WTC11 (cell line): ENCODE data around the gene PTPN1.

Experiments
- IRF2 ChIP-seq: sonication (generic); formaldehyde crosslinking; IDR thresholded peaks from 2 replicates; pipeline ENCODE4 v1.8.0; 2022; ENCODE audit warnings: low read depth, missing genetic modification reagents, borderline replicate concordance
- KAT7 ChIP-seq: sonication (generic); formaldehyde crosslinking; IDR thresholded peaks from 2 replicates; pipeline ENCODE4 v1.8.1; 2023; ENCODE audit warnings: missing genetic modification reagents, mild to moderate bottlenecking, borderline replicate concordance
- NFE2L1 ChIP-seq: sonication (generic); formaldehyde crosslinking; IDR thresholded peaks from 2 replicates; pipeline ENCODE4 v1.8.1; 2023; ENCODE audit warnings: missing genetic modification reagents
- OVOL2 ChIP-seq: fragments of 250-450 bp; sonication (Bioruptor Pico); IDR thresholded peaks from 2 replicates; pipeline ENCODE4 v1.9.0; 2021; ENCODE audit warnings: mild to moderate bottlenecking, borderline replicate concordance
- SMAD3 ChIP-seq: sonication (generic); formaldehyde crosslinking; IDR thresholded peaks from 2 replicates; pipeline ENCODE4 v1.8.0; 2022; ENCODE audit warnings: missing genetic modification reagents, mild to moderate bottlenecking, borderline replicate concordance
- TP53 ChIP-seq: sonication (generic); formaldehyde crosslinking; IDR thresholded peaks from 2 replicates; pipeline ENCODE4 v1.8.1; 2023; ENCODE audit warnings: mild to moderate bottlenecking, missing genetic modification reagents
- ZNF263 ChIP-seq: sonication (generic); formaldehyde crosslinking; IDR thresholded peaks from 2 replicates; pipeline ENCODE4 v1.8.1; 2022; ENCODE audit warnings: low read depth, mild to moderate bottlenecking, moderate library complexity, missing genetic modification reagents
- TF ChIP-seq, protein P1 (sequence below): sonication (generic); formaldehyde crosslinking; IDR thresholded peaks from 2 replicates; pipeline ENCODE4 v1.8.1; 2023; ENCODE audit warnings: mild to moderate bottlenecking, missing genetic modification reagents, borderline replicate concordance
- TF ChIP-seq, protein P2 (sequence below): fragments of 200-600 bp; IDR thresholded peaks from 2 replicates; pipeline ENCODE4 v1.8.0; 2022; ENCODE audit warnings: antibody characterized with exemption
- TF ChIP-seq, protein P3 (sequence below): sonication (generic); formaldehyde crosslinking; IDR thresholded peaks from 2 replicates; pipeline ENCODE4 v1.8.1; 2022; ENCODE audit warnings: low read depth, mild to moderate bottlenecking, moderate library complexity, missing genetic modification reagents, borderline replicate concordance
- TF ChIP-seq, protein P4 (sequence below): sonication (generic); formaldehyde crosslinking; conservative IDR thresholded peaks from 2 replicates; pipeline ENCODE4 v1.8.1; 2023; ENCODE audit warnings: mild to moderate bottlenecking, low read depth, missing genetic modification reagents, moderate library complexity

DNA sequence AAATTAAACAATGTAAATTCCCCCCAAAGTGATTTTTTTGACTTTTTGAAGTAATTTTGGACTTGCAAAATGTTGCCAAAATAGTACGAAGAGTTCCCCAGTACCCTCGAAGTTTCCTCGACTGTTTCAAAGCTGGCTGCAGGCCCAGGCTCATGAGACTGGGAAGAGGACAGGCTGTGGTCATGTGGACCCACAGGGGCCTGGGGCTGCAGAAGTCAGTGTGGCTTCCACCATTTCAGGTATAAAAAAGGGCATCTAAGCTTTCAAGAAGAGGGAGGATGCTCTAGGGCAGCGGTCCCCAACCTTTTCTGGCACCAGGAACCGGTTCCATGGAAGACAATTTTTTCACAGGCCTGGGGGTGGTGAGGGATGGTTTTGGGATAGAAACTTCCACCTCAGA, 75.0 kb downstream of the PTPN1 start:
- TF ChIP-seq, protein P1, sequence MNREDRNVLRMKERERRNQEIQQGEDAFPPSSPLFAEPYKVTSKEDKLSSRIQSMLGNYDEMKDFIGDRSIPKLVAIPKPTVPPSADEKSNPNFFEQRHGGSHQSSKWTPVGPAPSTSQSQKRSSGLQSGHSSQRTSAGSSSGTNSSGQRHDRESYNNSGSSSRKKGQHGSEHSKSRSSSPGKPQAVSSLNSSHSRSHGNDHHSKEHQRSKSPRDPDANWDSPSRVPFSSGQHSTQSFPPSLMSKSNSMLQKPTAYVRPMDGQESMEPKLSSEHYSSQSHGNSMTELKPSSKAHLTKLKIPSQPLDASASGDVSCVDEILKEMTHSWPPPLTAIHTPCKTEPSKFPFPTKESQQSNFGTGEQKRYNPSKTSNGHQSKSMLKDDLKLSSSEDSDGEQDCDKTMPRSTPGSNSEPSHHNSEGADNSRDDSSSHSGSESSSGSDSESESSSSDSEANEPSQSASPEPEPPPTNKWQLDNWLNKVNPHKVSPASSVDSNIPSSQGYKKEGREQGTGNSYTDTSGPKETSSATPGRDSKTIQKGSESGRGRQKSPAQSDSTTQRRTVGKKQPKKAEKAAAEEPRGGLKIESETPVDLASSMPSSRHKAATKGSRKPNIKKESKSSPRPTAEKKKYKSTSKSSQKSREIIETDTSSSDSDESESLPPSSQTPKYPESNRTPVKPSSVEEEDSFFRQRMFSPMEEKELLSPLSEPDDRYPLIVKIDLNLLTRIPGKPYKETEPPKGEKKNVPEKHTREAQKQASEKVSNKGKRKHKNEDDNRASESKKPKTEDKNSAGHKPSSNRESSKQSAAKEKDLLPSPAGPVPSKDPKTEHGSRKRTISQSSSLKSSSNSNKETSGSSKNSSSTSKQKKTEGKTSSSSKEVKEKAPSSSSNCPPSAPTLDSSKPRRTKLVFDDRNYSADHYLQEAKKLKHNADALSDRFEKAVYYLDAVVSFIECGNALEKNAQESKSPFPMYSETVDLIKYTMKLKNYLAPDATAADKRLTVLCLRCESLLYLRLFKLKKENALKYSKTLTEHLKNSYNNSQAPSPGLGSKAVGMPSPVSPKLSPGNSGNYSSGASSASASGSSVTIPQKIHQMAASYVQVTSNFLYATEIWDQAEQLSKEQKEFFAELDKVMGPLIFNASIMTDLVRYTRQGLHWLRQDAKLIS (CRISPR knock-in tag): no peak
- no peak for TF ChIP-seq SMAD3
- TF ChIP-seq, protein P2, sequence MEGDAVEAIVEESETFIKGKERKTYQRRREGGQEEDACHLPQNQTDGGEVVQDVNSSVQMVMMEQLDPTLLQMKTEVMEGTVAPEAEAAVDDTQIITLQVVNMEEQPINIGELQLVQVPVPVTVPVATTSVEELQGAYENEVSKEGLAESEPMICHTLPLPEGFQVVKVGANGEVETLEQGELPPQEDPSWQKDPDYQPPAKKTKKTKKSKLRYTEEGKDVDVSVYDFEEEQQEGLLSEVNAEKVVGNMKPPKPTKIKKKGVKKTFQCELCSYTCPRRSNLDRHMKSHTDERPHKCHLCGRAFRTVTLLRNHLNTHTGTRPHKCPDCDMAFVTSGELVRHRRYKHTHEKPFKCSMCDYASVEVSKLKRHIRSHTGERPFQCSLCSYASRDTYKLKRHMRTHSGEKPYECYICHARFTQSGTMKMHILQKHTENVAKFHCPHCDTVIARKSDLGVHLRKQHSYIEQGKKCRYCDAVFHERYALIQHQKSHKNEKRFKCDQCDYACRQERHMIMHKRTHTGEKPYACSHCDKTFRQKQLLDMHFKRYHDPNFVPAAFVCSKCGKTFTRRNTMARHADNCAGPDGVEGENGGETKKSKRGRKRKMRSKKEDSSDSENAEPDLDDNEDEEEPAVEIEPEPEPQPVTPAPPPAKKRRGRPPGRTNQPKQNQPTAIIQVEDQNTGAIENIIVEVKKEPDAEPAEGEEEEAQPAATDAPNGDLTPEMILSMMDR: no peak
- TF ChIP-seq, protein P3, sequence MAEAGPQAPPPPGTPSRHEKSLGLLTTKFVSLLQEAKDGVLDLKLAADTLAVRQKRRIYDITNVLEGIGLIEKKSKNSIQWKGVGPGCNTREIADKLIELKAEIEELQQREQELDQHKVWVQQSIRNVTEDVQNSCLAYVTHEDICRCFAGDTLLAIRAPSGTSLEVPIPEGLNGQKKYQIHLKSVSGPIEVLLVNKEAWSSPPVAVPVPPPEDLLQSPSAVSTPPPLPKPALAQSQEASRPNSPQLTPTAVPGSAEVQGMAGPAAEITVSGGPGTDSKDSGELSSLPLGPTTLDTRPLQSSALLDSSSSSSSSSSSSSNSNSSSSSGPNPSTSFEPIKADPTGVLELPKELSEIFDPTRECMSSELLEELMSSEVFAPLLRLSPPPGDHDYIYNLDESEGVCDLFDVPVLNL (CRISPR knock-in tag): no peak
- no peak for TF ChIP-seq OVOL2
- TF ChIP-seq TP53 (CRISPR knock-in tag): no peak
- no peak for TF ChIP-seq ZNF263 (CRISPR knock-in tag)
- TF ChIP-seq KAT7 (CRISPR knock-in tag): no peak
- TF ChIP-seq NFE2L1: no peak
- TF ChIP-seq, protein P4, sequence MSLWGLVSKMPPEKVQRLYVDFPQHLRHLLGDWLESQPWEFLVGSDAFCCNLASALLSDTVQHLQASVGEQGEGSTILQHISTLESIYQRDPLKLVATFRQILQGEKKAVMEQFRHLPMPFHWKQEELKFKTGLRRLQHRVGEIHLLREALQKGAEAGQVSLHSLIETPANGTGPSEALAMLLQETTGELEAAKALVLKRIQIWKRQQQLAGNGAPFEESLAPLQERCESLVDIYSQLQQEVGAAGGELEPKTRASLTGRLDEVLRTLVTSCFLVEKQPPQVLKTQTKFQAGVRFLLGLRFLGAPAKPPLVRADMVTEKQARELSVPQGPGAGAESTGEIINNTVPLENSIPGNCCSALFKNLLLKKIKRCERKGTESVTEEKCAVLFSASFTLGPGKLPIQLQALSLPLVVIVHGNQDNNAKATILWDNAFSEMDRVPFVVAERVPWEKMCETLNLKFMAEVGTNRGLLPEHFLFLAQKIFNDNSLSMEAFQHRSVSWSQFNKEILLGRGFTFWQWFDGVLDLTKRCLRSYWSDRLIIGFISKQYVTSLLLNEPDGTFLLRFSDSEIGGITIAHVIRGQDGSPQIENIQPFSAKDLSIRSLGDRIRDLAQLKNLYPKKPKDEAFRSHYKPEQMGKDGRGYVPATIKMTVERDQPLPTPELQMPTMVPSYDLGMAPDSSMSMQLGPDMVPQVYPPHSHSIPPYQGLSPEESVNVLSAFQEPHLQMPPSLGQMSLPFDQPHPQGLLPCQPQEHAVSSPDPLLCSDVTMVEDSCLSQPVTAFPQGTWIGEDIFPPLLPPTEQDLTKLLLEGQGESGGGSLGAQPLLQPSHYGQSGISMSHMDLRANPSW: no peak
- TF ChIP-seq IRF2: no peak
